TTC549 (cell line): Measurements from ENCODE around the gene MRRF.
"Not testable (repeated sequence)": the region's sequence is repeated elsewhere in the genome, so short reads cannot be mapped to it uniquely, and the experiment has no call there.

Experiments
- FAIRE-seq: peaks from 2 replicates; lab custom pipeline; 2012; peaks lifted over from hg19 to GRCh38; lab: Jason Lieb, UNC

MRRF gene

DNA sequence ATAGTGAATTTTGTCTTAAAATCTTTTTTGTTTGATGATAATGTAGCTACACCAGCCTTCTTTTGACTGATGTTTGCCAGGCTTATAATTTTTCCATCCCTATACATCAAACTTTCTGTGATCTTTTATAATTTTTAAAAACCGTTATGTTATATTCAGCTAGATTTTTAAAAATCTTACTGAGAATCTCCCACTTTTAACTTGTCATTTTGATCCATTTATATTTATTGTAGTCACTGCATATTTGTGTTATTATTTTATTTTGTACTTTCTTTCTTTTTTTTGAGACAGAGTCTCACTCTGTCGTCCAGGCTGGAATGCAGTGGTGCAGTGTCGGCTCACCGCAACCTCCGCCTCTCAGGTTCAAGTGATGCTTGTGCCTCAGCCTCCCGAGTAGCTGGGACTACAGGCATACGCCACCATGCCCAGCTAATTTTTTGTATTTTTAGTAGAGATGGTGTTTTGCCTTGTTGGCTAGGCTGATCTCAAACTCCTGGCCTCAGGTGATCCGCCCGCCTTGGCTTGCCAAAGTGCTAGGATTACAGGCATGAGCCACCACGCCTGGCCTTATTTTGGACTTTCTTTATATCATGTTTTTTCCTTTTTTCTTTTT, 12.7 kb downstream of the MRRF start:
- FAIRE-seq = no peak

DNA sequence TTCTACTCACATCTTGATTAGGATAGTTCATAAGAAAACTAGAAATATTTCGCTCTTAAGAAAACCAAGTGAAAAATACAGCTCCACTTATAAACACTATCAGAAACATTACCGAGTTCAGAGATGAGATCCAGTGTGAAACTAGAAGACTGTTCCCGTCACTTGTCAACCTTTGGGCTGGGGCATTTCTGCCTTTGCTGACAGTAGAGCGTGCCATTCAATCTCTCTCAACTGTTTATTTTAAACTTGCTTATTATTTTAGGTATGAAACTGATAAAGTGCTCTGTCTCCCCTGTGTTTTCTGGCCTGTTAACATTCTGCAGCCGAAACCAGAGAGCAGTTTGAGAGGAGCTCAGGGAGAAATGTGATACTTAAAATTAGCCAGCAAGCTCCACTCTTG, 16.7 kb downstream of the MRRF start:
- no peak for FAIRE-seq

DNA sequence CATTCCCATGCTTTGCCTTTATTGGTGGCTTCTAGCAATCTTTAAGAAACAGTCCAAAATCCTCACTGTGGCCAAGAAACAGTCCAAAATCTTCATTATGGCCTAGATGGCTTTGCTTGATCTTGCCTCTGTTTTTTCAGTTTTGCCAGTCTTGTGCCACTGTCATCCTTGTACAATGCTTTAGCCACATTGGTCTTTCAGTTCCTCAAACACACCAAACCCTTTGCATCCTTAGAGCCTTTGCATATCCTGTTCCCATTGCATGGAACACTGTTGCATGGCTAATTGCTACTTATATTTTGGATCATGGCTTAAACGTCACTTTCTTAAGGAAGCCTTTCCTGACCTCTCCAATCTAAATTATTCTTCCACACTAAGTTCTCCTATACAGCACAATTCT, 22.1 kb downstream of the MRRF start:
- FAIRE-seq = no peak

DNA sequence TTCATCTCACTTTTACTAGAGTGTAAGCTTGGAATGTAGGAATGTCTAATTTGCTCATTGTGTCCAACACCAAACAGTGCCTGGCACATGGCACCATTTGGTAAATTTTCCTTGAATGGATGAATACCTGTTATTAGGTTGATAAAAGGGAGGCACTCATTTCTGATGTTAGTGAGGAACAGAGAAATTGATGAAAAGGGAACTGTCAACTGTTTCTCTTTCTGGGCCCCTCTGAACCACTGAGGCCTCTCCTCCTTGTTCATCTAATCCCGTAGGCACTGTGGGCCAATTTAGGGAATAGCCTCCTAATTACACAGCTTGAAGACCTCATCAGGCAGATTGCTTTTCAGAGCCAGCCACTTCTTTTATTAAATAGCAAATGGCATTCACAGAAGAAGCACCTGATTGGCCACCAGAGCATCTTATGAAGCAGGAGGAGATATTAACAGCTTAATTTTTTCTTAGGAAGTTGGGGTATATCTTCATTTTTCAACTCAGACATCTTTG, 22.6 kb downstream of the MRRF start:
- FAIRE-seq = no peak

DNA sequence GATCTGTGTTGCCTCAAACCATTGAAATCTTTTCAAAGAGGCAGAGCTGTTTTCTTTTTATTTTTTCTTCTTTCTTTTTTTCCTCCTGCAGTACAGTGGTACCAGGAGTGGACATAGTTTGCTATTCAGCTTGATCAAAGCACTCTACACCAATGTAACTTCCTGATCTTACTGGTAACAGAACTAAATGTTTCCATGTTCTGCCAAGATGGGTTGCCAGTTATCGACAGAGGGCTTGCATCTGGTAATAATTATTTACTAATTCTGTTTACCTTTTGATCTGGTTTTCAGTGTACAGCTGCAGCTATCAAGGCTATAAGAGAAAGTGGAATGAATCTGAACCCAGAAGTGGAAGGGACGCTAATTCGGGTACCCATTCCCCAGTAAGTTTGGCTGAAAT, 26.8 kb downstream of the MRRF start:
- FAIRE-seq = no peak

DNA sequence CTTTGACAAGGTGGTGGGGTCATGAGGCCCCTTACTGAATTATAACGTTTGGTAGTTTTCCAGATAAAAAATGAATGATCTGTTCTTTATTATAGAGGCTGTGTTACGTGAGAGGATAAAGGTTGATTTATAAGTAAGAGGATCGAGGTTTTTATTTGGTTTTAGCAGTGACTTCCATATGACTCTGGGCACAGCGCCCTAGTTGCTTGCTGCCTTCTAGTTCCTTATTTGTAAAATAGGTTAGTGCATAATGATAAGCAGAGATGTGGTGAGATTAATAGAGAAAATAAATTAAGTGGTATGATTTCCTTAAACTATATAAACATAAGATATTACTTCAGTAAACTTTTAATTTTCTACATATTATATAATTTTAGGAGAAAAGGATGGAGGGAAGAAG, 29.8 kb downstream of the MRRF start:
- FAIRE-seq = no peak

DNA sequence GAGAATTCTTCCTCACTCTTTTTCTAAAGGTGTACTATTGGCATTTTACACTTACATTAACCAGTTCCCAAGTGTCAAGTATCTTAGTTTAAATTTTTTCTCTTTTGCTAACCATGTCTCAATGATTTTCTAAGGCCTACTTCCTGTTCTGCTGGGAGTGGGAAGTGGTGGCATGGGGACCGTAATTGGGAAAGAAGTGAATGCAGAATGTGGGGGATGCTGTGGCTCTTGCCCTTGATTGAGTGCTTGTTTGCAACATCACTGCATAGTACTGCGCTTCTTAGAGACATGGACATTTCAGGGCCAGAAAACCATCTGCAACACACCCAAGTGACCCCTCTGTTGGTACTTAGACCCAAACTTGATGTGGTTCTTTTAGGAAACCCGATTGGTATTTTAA, 32.8 kb downstream of the MRRF start:
- no peak for FAIRE-seq

DNA sequence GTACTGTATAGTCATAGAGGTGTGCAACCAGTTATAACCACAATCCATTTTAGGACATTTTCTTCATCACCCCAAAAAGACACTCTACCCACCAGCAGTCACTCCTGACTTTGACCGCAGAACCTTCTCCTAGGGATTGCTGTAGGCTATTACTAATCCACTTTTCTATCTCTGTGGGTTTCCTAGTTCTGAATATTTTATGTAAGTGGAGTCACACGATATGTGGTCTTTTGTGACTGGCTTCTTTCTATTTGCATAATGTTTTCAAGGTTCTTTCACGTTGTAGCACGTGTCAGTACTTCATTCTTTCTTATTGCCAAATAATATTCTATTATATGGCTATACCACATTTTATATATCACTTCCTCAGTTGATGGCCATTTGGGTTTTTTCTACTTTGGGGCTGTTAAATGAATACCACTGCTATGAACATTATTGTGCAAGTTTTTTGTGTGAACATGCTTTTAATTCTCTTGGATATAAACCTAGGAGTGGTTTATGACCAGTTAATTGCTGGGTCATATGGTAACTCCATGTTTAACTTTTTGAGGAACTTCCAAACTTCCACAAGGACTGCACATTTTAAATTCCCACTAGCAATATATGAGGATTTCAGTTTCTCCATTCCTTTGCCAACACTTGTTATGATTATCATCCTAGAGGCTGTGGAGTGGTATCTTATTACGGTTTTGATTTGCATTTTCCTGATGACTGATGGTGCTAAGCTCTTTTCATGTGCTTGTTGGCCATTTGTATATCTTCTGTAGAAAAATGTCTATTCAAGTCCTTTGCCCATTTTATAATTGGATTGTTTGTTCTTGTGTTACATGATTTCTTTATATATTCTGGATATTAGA, 37.8 kb downstream of the MRRF start:
- FAIRE-seq = no peak

DNA sequence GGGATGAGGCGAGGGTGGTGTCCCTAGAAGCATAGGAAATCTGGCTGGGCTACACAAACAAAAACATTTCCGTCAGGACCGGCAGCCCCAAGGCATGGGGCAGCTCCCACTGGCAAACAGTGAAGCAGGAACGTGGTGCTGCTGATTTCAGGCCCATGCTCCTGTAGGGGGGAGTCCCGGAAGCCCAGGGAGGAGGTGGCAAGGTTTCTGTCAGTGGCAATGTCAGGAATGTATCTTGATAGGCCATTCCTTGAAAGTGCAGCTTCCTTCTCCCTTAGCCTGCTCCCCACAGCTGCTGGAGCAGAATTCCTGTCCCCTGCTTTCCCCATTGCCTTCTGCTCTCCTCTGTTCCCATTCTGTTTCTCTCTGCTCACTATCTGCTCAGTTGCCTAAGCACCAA, 42.4 kb downstream of the MRRF start:
- no peak for FAIRE-seq

DNA sequence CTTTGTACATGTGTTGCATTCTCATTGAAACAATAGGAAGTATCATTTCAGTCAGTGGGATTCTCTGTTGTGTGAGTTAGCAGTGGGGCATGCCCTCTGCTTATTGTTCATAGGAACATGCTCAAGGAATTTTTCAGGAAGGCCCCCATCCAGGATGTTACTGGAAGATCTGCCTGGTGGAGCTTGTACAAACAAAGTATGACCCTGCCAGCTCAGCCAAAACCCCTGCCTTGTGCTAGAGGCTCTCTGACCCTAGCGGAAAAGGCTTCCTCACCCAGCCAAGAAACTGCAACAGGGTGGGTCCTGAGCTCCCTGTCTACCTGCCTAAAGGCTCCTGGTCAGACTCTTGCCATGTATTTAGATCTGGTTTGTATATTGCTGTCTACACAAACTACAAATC, 43.2 kb downstream of the MRRF start:
- no peak for FAIRE-seq

DNA sequence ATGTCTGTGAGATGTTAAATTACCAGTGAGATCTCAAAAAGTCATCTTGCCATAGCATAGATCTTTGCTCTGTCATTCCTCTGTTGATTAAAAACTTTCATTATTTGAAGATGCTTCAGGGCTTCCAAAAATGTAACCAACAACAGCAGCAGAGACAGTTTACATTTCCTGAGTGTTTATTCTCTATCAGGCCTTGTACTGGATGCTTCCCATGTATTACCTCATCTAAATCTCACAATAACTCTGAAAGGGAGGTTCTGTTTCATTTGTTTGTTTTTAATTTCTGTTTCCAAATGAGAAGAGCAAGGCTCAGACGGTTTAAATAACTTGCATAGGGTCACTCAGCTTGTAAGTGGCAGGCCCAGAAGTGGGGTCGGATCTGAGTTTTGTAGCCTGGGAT, 45.2 kb downstream of the MRRF start:
- no peak for FAIRE-seq

DNA sequence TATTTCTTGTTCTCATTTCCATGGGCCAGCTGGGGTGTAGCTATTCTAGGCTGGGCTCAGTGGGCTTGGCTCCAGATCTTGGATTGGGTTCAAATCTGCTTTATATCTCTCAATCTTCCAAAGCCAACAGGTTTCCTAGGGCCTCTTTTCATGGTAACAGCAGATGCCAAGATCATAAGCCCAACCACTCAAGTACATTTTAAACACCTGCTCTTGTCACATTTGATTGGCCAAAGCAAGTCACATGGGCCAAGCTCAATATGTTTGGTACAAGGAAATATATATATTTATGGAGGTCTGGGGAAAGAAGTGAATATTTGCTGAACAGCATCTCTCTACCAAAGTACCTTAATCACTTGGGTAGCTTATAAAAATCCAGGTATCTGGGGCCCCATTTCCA, 49.5 kb downstream of the MRRF start:
- FAIRE-seq = no peak

DNA sequence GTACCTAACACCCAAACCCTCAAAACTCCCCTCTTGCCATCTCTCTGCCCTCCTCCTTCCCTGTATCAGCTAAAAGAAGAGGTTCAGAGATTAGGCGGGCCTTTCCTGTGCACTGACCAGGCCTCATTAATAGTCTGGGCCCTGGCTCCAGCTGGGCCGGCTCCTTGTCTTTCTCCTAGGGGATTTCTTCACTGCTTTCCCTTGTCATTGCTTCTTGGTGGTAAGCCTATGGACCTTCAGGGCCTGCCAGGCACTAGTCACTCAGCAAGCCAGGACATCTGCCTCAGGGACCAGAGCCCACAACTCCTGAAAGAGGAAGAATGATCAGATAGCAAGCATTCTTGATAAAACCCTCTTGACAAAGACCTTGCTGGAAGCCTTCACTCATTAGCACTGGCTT, 50.9 kb downstream of the MRRF start:
- FAIRE-seq = no peak

DNA sequence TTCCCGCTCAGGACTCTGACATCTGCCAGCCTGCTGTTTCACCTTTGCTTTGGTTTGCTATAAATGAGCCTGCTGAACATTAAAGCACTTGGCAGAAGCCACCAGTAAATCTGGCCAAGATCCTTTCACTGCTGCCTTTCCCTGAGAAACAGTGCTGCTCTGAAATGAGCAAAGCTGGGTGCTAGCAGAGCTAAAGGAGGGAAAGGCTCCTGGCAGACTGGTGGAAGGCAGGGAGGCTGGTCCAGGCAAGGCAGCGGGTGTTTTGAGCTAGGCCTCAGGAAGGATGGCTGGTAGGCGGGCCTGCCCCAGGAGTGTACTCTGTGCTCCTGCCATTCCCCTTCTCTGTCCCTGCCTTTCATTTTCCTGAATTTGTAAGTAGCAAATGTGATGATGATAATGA, 53.6 kb downstream of the MRRF start:
- no peak for FAIRE-seq

DNA sequence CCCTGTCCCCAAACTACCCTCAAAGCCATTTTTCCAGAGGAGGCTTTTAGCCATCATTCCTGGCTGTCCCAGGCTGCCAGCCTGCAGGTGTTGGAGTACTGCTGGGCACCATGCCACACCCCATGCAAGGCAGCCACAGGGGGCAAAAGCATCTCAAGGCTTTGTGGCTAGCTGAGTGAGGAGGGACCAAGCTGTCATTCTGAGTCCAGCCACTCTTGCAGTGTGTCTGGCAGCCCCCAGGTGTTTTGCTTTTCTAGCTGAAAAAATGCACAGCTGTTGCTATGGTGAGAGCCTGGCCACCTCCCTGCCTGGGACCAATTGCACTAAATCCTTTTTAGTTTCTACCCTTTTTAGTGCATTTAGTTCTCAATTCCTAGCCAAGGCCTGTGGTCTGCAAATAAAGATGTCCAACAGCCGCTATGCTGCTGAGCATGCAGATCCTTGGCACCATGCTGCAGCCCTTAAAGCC, 55.8 kb downstream of the MRRF start:
- FAIRE-seq = no peak

DNA sequence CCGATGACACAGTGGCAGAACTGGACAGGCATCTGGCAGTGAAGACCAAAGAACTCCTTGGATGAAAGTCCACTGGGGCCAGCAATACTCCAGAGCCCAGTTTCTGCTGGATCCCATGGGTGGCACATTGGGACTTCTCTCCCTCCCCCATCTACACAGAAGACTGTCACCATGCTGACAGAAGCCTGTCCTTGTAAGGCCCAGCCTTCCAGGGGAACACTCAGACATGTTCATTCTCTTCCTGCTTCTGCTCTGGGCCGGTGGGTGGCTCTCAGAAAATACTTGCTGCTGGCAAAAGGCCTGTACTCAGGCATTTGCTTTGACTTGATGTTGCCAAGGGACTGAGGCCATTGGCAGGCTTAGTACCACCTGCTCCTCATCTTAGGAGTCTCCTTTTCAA, 57.9 kb downstream of the MRRF start:
- no peak for FAIRE-seq

DNA sequence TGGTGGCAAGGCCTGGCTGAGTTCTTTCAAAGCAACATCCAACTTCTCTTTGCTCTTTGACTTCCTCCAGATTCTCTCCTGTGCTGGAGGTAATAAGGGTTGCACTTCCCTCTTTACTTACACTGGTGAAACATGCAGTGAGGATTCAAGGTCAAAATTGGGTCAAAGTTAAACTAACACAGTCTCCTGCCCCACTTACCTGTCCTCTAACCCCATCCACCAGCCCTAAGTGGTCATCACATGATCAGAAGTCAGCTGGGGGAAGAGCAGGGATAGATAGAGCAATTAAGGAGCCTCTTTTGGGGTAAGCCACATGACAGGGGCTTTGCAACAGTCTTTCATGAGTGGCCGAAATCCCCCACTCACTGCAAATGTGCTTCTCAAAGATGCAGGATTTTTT, 60.0 kb downstream of the MRRF start:
- not testable (repeated sequence) for FAIRE-seq

DNA sequence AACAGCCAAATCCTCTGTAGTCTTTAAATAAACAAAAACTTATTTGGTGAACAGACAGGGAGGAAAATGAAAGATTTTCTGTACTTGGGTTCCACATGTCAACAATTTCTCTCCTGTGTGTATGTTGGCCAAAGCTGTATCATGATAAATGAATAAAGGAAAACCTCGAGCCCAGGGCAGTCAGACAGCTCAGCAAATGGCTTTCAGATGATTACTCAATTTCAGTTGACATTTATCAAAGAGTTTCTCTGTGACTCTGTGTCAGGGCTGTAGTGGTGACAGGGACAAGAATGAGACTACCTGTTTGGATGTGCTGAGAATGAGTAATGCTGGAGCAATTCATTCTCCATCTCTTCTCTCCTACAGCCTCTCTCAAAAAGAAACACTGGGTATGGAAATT, 60.4 kb downstream of the MRRF start:
- FAIRE-seq = no peak

DNA sequence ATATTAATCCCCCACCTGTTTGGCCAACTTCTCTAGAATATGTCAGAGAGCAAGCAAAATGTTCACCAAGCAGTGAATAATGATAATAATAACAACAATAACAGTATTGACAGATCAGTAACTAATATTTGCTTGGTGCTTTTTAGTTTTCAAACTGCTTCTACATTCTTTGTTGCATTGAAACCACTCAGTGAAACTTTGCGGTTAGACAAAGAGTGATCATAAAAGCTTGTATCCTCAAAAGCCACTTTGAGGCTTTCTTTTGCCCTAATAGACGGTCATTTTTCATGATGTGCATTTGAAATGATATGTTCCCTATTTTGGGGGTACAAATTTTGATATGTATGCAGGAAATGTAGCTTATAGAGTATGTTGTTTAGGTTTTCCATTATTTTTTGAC, 62.5 kb downstream of the MRRF start:
- no peak for FAIRE-seq

DNA sequence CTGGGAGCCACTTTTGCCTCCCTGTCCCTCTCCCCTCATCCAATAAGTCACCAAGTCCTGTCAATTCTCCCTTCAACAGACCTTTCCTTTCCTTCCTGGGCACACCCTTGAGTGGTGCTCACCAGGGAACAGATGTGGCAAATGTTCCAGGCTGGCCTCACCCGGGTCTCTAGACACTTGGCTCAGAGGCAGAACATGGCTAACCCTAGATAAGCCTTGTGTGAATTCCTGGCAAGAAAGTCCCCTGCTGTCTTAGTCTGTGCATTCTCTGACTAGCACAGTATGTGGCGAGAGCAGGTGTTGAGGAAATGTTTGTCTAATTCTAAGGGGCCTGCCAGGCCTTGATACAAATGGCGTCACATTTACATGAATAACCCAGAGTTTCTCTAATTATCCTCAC, 64.9 kb downstream of the MRRF start:
- no peak for FAIRE-seq

DNA sequence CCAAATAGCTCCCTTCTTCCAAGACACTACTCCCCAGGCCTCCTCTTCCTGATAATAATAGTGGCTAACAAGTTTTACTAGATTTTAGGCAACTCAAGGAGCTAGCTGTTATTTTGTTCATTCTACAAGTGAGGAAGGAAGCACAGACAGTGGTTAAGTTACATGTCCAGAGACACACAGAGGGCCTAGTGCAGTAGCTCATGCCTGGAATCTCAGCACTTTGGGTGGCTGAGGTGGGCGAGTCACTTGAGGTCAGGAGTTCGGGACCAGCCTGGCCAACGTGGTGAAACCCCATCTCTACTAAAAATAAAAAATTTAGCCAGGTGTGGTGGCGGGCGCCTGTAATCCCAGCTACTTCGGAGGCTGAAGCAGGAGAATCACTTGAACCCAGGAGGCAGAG, 65.8 kb downstream of the MRRF start:
- FAIRE-seq = not testable (repeated sequence)

DNA sequence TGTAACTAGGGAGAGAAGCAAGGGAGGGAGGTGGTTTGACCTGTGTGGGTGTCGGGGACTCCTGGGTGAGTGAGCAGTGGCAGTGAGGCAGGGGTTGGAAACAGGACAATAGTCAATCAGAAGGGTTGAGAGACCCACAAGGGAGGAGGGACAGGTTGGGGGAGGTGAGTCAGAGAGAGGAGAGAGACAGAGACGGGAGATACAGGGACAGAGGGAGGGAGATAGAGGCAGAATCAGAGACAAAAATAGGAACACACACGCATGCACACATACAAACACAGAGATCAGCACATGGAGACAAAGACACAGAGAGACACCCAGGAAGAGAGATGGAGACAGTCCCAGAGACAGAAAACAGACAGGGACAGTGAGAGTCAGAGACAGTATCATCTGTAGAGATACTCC, 66.8 kb downstream of the MRRF start:
- FAIRE-seq = no peak

DNA sequence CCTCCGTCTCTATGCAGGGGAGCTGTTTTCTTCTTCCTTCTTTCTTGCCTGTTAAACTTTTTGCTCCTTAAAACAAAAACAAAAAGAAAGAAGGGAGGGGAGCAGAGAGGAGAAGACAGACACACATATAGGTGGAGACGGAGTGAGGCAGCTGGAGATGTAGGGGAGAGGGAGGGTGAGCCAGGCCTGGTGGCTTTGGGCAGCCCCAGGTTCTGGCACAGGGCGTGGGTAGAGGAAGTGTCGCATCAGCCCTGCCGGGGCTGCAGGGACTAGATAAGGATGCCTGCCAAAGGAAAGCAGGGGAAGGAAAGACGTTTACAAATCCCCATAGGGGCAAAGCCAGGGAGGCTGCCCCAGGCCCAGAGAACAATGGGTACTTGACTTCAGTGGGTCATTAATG, 67.4 kb downstream of the MRRF start:
- FAIRE-seq = no peak

DNA sequence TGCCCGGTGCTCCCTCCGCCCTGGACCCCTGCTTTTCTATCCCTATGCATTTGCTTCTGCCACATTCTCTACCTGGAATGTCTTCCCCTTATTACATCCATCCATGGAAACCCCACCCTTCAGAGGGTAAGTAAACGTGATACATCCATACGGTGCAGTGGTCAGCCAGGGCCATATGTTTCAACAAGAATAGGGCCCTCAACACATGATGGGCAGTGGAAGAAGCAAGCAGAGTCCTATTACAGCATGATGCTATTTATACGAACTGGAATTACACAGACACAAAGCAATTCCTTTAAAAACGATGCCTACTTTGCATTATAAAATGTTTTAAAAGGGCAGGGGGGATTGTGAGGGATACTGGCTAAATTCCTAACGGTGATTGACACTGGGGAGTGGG, 68.0 kb downstream of the MRRF start:
- FAIRE-seq = no peak
